ES-I3 (cell line): ENCODE results near the gene TSPAN6.
A peak's percentile ranks its signal among the peaks of the same experiment; 100 is the strongest.

Experiments
- H3K36me3 ChIP-seq: 2 replicates; pipeline ENCODE4 v1.6.1; 2013; ENCODE audit warnings: mild to moderate bottlenecking, low read length, control low read depth, moderate library complexity; ENCODE audit not compliant: insufficient read depth
- H3K4me1 ChIP-seq: 2 replicates; pipeline ENCODE4 v1.6.1; 2013; ENCODE audit warnings: mild to moderate bottlenecking, control low read depth, low read length; ENCODE audit not compliant: insufficient read depth
- H3K9ac ChIP-seq: 2 replicates; pipeline ENCODE4 v1.6.1; 2013; ENCODE audit warnings: low read depth, mild to moderate bottlenecking, low read length, moderate library complexity
- H3K9me3 ChIP-seq: 2 replicates; pipeline ENCODE4 v1.6.1; 2013; ENCODE audit warnings: mild to moderate bottlenecking, low read length, moderate library complexity; ENCODE audit not compliant: control insufficient read depth, insufficient read depth

TSPAN6 gene

GRCh38 chrX:100636321-100636991 lies at the start of gene TSPAN6:
TSS of gene TSPAN6 (minus strand) at chrX:100636806. CDS start at chrX:100636694, 112 bp downstream.
- Histone ChIP-seq H3K9me3 (no peaks in the 10 kb centered on the region), H3K36me3 (peaks cover 4% of the 10 kb centered on the region; the same call in 1 of the 2 replicates), H3K9ac (peak within 1 kb of the TSS; percentile 87), H3K4me1 (no peaks in the 10 kb centered on the region)

- no peaks in the 10 kb centered on the region for H3K9me3 ChIP-seq
- no peaks in the 10 kb centered on the region for H3K4me1 ChIP-seq
- H3K9ac ChIP-seq = no peak overlapping the region
- H3K36me3 ChIP-seq = peaks cover 2% of the 10 kb centered on the region; the same call in 1 of the 2 replicates
Measured at GRCh38 chrX:100685997-100686305, 49.3 kb upstream of the TSPAN6 start.

GRCh38 chrX:100685284-100685996 lies 48.8 kb upstream of the TSPAN6 start:
- Histone ChIP-seq H3K9me3 (no peaks in the 10 kb centered on the region), H3K36me3 (peaks cover 2% of the 10 kb centered on the region; the same call in 1 of the 2 replicates), H3K4me1 (no peaks in the 10 kb centered on the region), H3K9ac (no peak overlapping the region)

- no peaks in the 10 kb centered on the region for H3K9me3 ChIP-seq
- H3K9ac ChIP-seq = no peak overlapping the region
- H3K36me3 ChIP-seq = no peaks in the 10 kb centered on the region
- 0 out of 2 replicates have a peak, but pooled peaks cover 3% of the 10 kb centered on the region for H3K4me1 ChIP-seq
Measured at GRCh38 chrX:100682939-100683338, 46.3 kb upstream of the TSPAN6 start.

GRCh38 chrX:100681599-100681998 lies 45.0 kb upstream of the TSPAN6 start:
- Histone ChIP-seq H3K9ac (no peak overlapping the region), H3K9me3 (no peaks in the 10 kb centered on the region), H3K36me3 (no peaks in the 10 kb centered on the region), H3K4me1 (0 out of 2 replicates have a peak, but pooled peaks cover 3% of the 10 kb centered on the region)

GRCh38 chrX:100680756-100681155 lies 44.1 kb upstream of the TSPAN6 start:
- Histone ChIP-seq H3K4me1 (0 out of 2 replicates have a peak, but pooled peaks cover 3% of the 10 kb centered on the region), H3K36me3 (no peaks in the 10 kb centered on the region), H3K9ac (no peak overlapping the region), H3K9me3 (no peaks in the 10 kb centered on the region)

GRCh38 chrX:100677611-100678181 lies 41.1 kb upstream of the TSPAN6 start:
- no peaks in the 10 kb centered on the region for H3K36me3 ChIP-seq
- no peaks in the 10 kb centered on the region for H3K9me3 ChIP-seq
- no peak overlapping the region for H3K9ac ChIP-seq
- H3K4me1 ChIP-seq = 0 out of 2 replicates have a peak, but pooled peaks cover 3% of the 10 kb centered on the region

GRCh38 chrX:100674705-100675104 lies 38.1 kb upstream of the TSPAN6 start:
- no peaks in the 10 kb centered on the region for H3K9me3 ChIP-seq
- 0 out of 2 replicates have a peak, but pooled peaks cover 9% of the 10 kb centered on the region for H3K4me1 ChIP-seq
- H3K36me3 ChIP-seq = no peaks in the 10 kb centered on the region
- no peak overlapping the region for H3K9ac ChIP-seq

GRCh38 chrX:100673397-100673953 lies 36.9 kb upstream of the TSPAN6 start:
- Histone ChIP-seq H3K4me1 (0 out of 2 replicates have a peak, but pooled peaks cover 9% of the 10 kb centered on the region), H3K9me3 (no peaks in the 10 kb centered on the region), H3K36me3 (no peaks in the 10 kb centered on the region), H3K9ac (no peak overlapping the region)

- Histone ChIP-seq H3K4me1 (0 out of 2 replicates have a peak, but pooled peaks cover 6% of the 10 kb centered on the region), H3K9me3 (no peaks in the 10 kb centered on the region), H3K36me3 (no peaks in the 10 kb centered on the region), H3K9ac (no peak overlapping the region)
Measured at GRCh38 chrX:100672966-100673365, 36.4 kb upstream of the TSPAN6 start.

GRCh38 chrX:100663642-100664041 lies 27.0 kb upstream of the TSPAN6 start:
- no peak overlapping the region for H3K9ac ChIP-seq
- no peaks in the 10 kb centered on the region for H3K4me1 ChIP-seq
- no peaks in the 10 kb centered on the region for H3K36me3 ChIP-seq
- no peaks in the 10 kb centered on the region for H3K9me3 ChIP-seq

- H3K4me1 ChIP-seq = no peaks in the 10 kb centered on the region
- H3K9ac ChIP-seq = no peak overlapping the region
- no peaks in the 10 kb centered on the region for H3K9me3 ChIP-seq
- no peaks in the 10 kb centered on the region for H3K36me3 ChIP-seq
Measured at GRCh38 chrX:100662796-100663195, 26.2 kb upstream of the TSPAN6 start.

GRCh38 chrX:100662170-100662569 lies 25.6 kb upstream of the TSPAN6 start:
- Histone ChIP-seq H3K4me1 (no peaks in the 10 kb centered on the region), H3K9ac (no peak overlapping the region), H3K9me3 (no peaks in the 10 kb centered on the region), H3K36me3 (no peaks in the 10 kb centered on the region)

- Histone ChIP-seq H3K9me3 (no peaks in the 10 kb centered on the region), H3K4me1 (no peaks in the 10 kb centered on the region), H3K9ac (no peak overlapping the region), H3K36me3 (no peaks in the 10 kb centered on the region)
Measured at GRCh38 chrX:100659431-100660137, 23.0 kb upstream of the TSPAN6 start.
